ENCODE measurements around the gene NR1D2.

The NR1D2 gene

DNA sequence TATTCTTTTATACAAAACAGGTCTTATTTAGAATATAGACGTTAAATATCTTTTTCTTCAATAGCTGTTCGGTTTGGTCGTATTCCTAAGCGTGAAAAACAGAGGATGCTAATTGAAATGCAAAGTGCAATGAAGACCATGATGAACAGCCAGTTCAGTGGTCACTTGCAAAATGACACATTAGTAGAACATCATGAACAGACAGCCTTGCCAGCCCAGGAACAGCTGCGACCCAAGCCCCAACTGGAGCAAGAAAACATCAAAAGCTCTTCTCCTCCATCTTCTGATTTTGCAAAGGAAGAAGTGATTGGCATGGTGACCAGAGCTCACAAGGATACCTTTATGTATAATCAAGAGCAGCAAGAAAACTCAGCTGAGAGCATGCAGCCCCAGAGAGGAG, 16.8 kb downstream of the NR1D2 start:
- no peaks in the 10 kb centered on the region for H3K27me3 Mint-ChIP-seq
- no peak overlapping the region for H3K27ac Mint-ChIP-seq
- intact Hi-C loops (cut with micrococcal nuclease) = no loop called here
- H3K36me3 Mint-ChIP-seq (ENCODE audit: low read depth) = peaks cover 93% of the 10 kb centered on the region
- H3K4me1 Mint-ChIP-seq (ENCODE audit: low read depth) = no peaks in the 10 kb centered on the region
- H3K4me3 Mint-ChIP-seq = no peak overlapping the region
- no peaks in the 10 kb centered on the region for H3K9me3 Mint-ChIP-seq

GRCh38 chr3:23964537-23965235, 19.6 kb downstream of the NR1D2 start:
- no peaks in the 10 kb centered on the region for H3K27me3 Mint-ChIP-seq
- H3K4me1 Mint-ChIP-seq (ENCODE audit: low read depth) = no peaks in the 10 kb centered on the region
- H3K36me3 Mint-ChIP-seq (ENCODE audit: low read depth) = peaks cover 93% of the 10 kb centered on the region
- intact Hi-C loops (cut with micrococcal nuclease) = no loop called here
- H3K27ac Mint-ChIP-seq = no peak overlapping the region
- no peaks in the 10 kb centered on the region for H3K9me3 Mint-ChIP-seq
- H3K4me3 Mint-ChIP-seq = no peak overlapping the region

DNA sequence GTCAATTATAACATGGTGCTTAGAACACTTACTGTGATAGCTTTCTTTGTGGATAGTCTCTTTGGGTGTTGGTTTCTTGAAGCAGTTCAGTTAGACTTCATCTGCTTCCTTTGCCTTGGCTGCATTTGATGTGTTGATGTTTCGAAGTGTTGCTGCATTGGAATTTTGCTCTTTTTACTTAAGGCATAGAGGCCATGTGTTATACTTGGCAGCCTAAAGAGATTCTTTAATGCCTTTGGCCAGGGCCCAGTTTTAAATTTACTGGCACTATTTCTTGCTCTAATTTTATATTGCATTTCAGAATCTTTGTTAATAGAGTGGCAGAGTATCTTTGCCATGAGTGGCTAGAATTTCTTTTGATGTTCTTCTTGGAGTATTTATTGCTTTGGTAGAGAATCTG, 21.2 kb downstream of the NR1D2 start:
- Mint-ChIP-seq H3K27ac (no peak overlapping the region), H3K27me3 (no peaks in the 10 kb centered on the region), H3K9me3 (no peaks in the 10 kb centered on the region), H3K4me3 (no peak overlapping the region), H3K36me3 (ENCODE audit: low read depth) (peaks cover 93% of the 10 kb centered on the region), H3K4me1 (ENCODE audit: low read depth) (no peaks in the 10 kb centered on the region)
- intact Hi-C loops (cut with micrococcal nuclease) = no loop called here

DNA sequence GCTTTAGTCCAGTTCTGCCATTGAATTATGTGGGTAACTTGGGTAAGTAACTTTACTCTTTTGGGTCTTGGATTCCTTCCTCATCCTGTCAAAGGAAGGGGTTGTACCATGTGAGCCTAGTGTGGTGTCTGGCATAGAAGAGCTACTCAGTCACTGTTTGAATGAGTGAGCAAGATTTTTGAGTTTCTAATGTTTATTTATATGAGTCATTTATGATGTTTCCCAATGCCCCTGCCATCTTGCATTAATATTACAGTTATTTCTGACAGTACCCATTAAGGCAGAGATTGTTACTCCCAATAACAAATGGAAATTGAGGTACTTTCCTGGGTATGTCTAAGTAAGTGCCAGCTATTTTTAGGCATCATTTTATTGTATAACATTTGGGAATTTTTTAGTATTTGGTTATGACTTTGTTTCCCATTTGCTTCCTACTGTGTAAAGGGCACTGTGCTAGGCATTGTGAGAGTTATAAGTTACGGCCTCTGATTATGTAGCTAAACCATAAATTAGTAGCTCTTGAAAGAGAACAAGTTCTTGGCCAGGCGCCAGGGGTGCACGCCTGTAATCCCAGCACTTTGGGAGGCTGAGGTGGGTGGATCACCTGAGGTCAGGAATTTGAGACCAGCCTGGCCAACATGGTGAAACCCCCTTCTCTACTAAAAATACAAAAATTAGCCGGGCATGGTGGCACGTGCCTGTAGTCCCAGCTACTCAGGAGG, 23.5 kb downstream of the NR1D2 start:
- H3K36me3 Mint-ChIP-seq (ENCODE audit: low read depth) = peaks cover 83% of the 10 kb centered on the region
- no peaks in the 10 kb centered on the region for H3K9me3 Mint-ChIP-seq
- no peaks in the 10 kb centered on the region for H3K4me1 Mint-ChIP-seq (ENCODE audit: low read depth)
- no peak overlapping the region for H3K4me3 Mint-ChIP-seq
- intact Hi-C loops (cut with micrococcal nuclease) = no loop called here
- H3K27ac Mint-ChIP-seq = no peak overlapping the region
- H3K27me3 Mint-ChIP-seq = no peaks in the 10 kb centered on the region

DNA sequence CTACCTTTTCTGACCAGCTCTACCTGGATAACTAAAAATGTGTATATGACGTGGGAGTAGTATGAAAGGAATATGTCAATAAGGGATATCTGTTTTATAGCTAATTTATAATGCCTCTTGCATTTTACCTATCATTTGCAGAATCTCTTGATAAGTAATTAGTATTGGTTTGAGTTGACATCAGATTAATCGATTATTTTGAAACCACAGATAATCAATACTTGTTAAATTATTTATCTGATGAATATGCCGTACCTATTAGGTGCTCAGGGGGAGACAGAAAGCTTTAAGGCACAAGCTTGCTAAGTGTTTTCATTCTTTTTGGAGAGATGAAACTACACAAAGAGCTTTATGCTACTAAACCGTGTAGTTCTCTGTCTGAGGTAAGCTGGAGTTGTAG, 24.3 kb downstream of the NR1D2 start:
- H3K36me3 Mint-ChIP-seq (ENCODE audit: low read depth) = peaks cover 76% of the 10 kb centered on the region
- H3K27me3 Mint-ChIP-seq = no peaks in the 10 kb centered on the region
- no peak overlapping the region for H3K4me3 Mint-ChIP-seq
- no peak overlapping the region for H3K27ac Mint-ChIP-seq
- H3K9me3 Mint-ChIP-seq = no peaks in the 10 kb centered on the region
- intact Hi-C loops (cut with micrococcal nuclease) = no loop called here
- no peaks in the 10 kb centered on the region for H3K4me1 Mint-ChIP-seq (ENCODE audit: low read depth)

- Mint-ChIP-seq H3K4me3 (no peak overlapping the region), H3K27me3 (no peaks in the 10 kb centered on the region), H3K36me3 (ENCODE audit: low read depth) (peaks cover 72% of the 10 kb centered on the region), H3K4me1 (ENCODE audit: low read depth) (no peaks in the 10 kb centered on the region), H3K27ac (no peak overlapping the region), H3K9me3 (no peaks in the 10 kb centered on the region)
- intact Hi-C loops (cut with micrococcal nuclease) = no loop called here
Measured at GRCh38 chr3:23971684-23972083, 26.6 kb downstream of the NR1D2 start.

DNA sequence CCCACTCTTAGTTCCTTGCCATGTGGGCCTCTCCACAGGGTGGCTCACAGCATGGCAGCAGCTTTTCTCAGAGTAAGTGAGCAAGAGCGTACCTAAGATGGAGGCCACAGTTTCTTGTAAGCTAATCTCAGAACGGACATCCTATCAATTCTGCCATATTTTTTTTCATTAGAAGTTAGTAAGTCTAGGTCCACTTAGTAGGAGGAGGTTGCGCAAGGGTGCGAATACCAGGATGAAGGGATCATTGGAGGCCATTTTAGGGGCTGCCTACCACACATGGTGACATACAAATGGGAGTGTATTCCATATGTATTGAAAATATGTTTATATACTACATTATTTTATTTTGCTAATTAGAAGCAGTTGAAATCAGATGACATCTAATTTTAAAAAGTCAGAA, 31.5 kb downstream of the NR1D2 start:
- Mint-ChIP-seq H3K4me3 (no peak overlapping the region), H3K9me3 (no peaks in the 10 kb centered on the region), H3K36me3 (ENCODE audit: low read depth) (peaks cover 46% of the 10 kb centered on the region), H3K27me3 (no peaks in the 10 kb centered on the region), H3K27ac (no peak overlapping the region), H3K4me1 (ENCODE audit: low read depth) (no peaks in the 10 kb centered on the region)
- intact Hi-C loops (cut with micrococcal nuclease) = no loop called here

- Mint-ChIP-seq H3K4me1 (ENCODE audit: low read depth) (no peaks in the 10 kb centered on the region), H3K36me3 (ENCODE audit: low read depth) (peaks cover 35% of the 10 kb centered on the region), H3K4me3 (no peak overlapping the region), H3K27ac (no peak overlapping the region), H3K27me3 (no peaks in the 10 kb centered on the region), H3K9me3 (no peaks in the 10 kb centered on the region)
- intact Hi-C loops (cut with micrococcal nuclease) = no loop called here
Measured at GRCh38 chr3:23979569-23979968, 34.5 kb downstream of the NR1D2 start.

DNA sequence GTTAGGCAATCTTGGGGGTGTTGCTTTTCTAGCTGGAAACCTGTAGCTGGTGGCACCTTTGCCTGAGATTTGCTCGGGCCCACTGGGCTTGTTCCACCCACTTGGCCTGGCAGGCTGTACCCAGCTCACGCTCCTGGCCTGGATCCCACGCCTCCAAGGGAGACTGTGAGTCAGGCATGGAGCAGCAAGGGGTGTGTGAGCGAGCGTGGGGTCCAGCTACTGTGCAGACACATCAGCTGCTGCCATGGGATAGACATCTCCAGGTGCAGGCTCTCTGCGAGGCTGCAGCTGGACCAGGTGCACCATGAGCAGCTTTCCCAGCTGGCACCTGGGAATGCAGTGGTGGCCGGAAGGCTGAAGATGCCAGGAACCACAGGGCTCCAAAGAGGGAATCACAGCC, 36.0 kb downstream of the NR1D2 start:
- H3K9me3 Mint-ChIP-seq = no peaks in the 10 kb centered on the region
- H3K4me1 Mint-ChIP-seq (ENCODE audit: low read depth) = peaks cover 5% of the 10 kb centered on the region
- intact Hi-C loops (cut with micrococcal nuclease) = no loop called here
- no peaks in the 10 kb centered on the region for H3K27me3 Mint-ChIP-seq
- H3K4me3 Mint-ChIP-seq = no peak overlapping the region
- H3K27ac Mint-ChIP-seq = no peak overlapping the region
- H3K36me3 Mint-ChIP-seq (ENCODE audit: low read depth) = peaks cover 21% of the 10 kb centered on the region

DNA sequence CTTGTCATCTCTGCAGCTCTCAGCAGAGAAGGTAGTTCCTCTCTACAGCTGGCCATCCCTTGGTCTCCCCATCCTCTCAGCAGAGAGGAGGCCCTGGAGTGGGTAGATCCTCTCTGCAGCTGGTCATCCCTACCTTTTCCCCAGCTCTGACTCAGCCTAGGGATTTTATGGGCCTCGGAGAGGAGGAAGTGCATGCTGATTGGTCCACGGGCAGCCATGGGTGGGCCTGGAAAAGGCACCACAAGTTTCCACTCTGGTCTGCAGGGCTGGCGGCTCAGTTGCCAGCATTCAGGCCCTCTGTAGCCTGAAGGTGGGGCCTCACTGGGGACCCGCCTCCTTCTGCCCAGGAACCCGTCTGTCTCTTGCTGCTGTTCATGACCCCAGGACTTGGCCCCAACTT, 36.9 kb downstream of the NR1D2 start:
- H3K27ac Mint-ChIP-seq = no peak overlapping the region
- intact Hi-C loops (cut with micrococcal nuclease) = no loop called here
- peaks cover 15% of the 10 kb centered on the region for H3K36me3 Mint-ChIP-seq (ENCODE audit: low read depth)
- H3K9me3 Mint-ChIP-seq = no peaks in the 10 kb centered on the region
- peaks cover 5% of the 10 kb centered on the region for H3K4me1 Mint-ChIP-seq (ENCODE audit: low read depth)
- no peak overlapping the region for H3K4me3 Mint-ChIP-seq
- no peaks in the 10 kb centered on the region for H3K27me3 Mint-ChIP-seq

DNA sequence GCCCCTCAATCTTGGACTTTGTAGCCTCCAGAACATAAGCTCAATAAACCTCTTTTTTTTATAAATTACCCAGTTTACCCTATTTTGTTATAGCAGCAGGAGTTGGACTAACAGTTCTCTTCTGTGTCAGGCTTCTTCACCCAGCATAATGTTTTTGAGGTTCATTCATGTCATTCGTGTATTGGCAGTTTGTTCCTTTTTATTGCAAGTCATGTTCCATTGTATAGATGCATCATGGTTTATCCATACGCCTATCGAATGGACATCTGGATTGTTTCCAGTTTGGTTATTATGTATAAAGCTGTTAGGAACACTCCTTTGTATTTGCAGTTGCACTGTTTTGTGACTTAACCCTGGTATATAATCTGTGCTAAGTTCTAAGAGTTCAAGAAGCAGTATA, 39.8 kb downstream of the NR1D2 start:
- Mint-ChIP-seq H3K27me3 (no peaks in the 10 kb centered on the region), H3K27ac (no peak overlapping the region), H3K4me3 (no peak overlapping the region), H3K36me3 (ENCODE audit: low read depth) (peaks cover 8% of the 10 kb centered on the region), H3K4me1 (ENCODE audit: low read depth) (peaks cover 16% of the 10 kb centered on the region), H3K9me3 (no peaks in the 10 kb centered on the region)
- intact Hi-C loops (cut with micrococcal nuclease) = no loop called here

DNA sequence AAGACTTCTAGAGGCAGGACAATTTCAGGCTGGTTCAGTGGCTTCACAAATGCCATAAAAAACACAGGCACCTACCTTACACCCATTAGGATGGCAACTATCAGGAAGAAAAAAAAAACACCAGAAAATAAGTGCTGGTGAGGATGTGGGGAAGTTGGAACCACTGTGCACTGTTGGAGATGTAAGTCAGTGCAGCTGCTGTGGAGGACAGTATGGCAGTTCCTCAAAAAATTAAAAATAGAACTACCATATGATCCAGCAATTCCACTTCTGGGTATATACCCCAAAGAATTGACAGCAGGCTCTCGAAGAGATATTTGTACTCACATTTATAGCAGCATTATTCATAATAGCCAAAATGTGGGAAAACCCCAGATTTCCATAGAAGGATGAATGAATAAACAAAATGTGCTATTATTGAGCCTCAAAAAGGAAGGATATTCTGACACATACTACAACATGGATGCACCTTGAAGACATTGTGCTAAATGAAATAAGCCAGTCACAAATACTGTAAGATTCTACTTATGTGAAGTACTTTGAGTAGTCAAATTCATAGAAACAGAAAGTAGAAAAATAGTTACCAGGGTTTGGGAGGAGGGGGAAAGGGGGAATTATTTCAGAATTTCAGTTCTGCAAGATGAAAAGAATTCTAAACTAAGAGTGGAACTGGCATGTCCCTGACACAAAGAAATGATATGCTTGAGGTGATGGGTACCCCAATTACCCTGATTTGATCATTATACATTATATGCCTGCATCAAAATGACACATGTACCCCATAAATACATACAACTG, 40.9 kb downstream of the NR1D2 start:
- H3K4me3 Mint-ChIP-seq = no peak overlapping the region
- no peaks in the 10 kb centered on the region for H3K27me3 Mint-ChIP-seq
- intact Hi-C loops (cut with micrococcal nuclease) = no loop called here
- no peak overlapping the region for H3K27ac Mint-ChIP-seq
- peaks cover 16% of the 10 kb centered on the region for H3K4me1 Mint-ChIP-seq (ENCODE audit: low read depth)
- H3K9me3 Mint-ChIP-seq = no peaks in the 10 kb centered on the region
- peaks cover 6% of the 10 kb centered on the region for H3K36me3 Mint-ChIP-seq (ENCODE audit: low read depth)

DNA sequence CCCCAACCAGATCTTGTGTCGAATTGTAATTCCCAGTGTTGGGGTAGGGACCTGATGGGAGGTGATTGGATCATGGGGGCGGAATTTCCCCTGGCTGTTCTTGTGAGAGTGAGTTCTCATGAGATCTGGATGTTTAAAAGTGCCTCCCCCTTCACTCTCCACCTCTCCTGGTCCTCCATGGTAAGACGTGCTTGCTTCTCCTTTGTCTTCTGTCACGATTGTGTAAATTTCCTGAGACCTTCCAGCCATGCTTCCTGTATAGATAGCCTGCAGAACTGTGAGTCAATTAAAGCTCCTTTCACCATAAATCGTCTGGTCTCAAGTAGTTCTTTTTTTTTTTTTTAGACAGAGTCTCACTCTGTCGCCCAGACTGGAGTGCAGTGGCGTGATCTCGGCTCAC, 42.3 kb downstream of the NR1D2 start:
- Mint-ChIP-seq H3K27ac (peak overlapping the region; percentile 2), H3K27me3 (no peaks in the 10 kb centered on the region), H3K36me3 (ENCODE audit: low read depth) (no peaks in the 10 kb centered on the region), H3K4me1 (ENCODE audit: low read depth) (peaks cover 23% of the 10 kb centered on the region), H3K4me3 (no peak overlapping the region), H3K9me3 (no peaks in the 10 kb centered on the region)
- intact Hi-C loops (cut with micrococcal nuclease) = no loop called here

DNA sequence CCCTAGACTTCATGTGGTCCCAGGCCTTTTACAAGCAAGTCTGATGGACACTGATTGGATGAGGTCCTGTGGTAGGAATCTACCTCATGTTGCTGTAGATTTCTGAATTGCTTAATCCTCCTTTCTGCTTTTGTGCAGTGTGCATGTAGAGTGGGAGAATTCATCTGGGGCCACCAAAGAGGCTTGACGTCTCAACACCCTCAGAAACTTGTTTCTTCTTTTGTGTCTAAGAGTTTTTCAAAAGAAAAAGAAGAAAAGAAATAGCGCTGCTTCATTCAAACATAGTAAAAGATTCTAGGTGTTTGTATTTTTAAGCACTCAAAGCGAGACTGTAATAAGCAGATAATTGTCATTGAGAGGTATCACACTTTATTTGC, 46.2 kb downstream of the NR1D2 start:
- H3K4me1 Mint-ChIP-seq (ENCODE audit: low read depth) = peaks cover 18% of the 10 kb centered on the region
- H3K9me3 Mint-ChIP-seq = no peaks in the 10 kb centered on the region

More for the DNA sequence above, 46.2 kb downstream of the NR1D2 start:
- Mint-ChIP-seq H3K4me3 (no peak overlapping the region), H3K27ac (no peak overlapping the region), H3K36me3 (ENCODE audit: low read depth) (no peaks in the 10 kb centered on the region), H3K27me3 (peaks cover 1% of the 10 kb centered on the region)
- intact Hi-C loops (cut with micrococcal nuclease) = no loop called here
